ENCODE data around the gene RBM23.

Gene RBM23

GRCh38 chr14:22883173-22883976, 35.6 kb downstream of the RBM23 start, which contains the start of gene REM2:
REM2 (plus strand) TSS chr14:22883222; CDS start chr14:22883288, 66 bp downstream.
- in situ Hi-C loops (cut with MboI; ENCODE audit: low pct_unique_long_range_greater_than_20kb, low sequenced_read_pairs, unreplicated experiment), result no loop called here
- DNase-seq (ENCODE audit: low spot score), result no peak
- TF ChIP-seq, protein P1, sequence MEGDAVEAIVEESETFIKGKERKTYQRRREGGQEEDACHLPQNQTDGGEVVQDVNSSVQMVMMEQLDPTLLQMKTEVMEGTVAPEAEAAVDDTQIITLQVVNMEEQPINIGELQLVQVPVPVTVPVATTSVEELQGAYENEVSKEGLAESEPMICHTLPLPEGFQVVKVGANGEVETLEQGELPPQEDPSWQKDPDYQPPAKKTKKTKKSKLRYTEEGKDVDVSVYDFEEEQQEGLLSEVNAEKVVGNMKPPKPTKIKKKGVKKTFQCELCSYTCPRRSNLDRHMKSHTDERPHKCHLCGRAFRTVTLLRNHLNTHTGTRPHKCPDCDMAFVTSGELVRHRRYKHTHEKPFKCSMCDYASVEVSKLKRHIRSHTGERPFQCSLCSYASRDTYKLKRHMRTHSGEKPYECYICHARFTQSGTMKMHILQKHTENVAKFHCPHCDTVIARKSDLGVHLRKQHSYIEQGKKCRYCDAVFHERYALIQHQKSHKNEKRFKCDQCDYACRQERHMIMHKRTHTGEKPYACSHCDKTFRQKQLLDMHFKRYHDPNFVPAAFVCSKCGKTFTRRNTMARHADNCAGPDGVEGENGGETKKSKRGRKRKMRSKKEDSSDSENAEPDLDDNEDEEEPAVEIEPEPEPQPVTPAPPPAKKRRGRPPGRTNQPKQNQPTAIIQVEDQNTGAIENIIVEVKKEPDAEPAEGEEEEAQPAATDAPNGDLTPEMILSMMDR (IDR thresholded peaks at IDR 0.05; ENCODE audit: extremely low read depth, insufficient read depth, missing control alignments), result no peak

DNA sequence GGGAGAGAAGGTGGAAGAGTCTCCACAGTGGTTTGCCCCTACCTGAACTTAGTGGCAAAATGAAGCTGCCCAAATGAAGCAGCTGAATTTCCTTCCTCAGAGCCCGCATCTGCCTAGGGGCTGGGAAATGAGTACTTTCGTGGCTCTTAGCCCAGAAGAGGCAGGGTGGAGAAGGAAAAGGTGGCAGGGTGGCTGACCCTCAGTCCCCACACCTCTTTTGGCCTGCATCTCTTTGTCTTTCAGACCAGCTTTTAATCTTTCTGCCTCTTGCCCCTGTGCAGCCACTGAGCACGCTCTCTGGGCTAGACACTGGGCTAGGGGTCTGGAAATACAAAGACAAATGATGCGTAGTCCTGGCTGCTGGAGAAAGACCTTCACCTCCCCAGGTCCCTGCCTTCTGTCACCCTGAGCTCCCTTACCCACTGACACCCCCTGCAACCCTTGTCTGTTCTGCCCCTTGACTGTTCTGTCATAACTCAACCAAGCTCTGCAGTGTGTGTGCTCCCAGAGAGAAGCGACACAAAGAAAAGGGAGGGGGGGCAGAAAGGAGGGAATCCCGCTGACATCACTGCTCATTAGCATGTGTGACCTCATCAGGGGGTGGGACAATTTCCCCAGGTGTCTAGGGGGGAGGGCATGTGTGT, 36.3 kb downstream of the RBM23 start:
- no peak for DNase-seq (ENCODE audit: low spot score)
- in situ Hi-C loops (cut with MboI; ENCODE audit: low pct_unique_long_range_greater_than_20kb, low sequenced_read_pairs, unreplicated experiment), result no loop called here
- TF ChIP-seq, protein P1 (IDR thresholded peaks at IDR 0.05; ENCODE audit: extremely low read depth, insufficient read depth, missing control alignments), result no peak

GRCh38 chr14:22882064-22882463, 36.9 kb downstream of the RBM23 start:
- DNase-seq (ENCODE audit: low spot score), result no peak
- in situ Hi-C loops (cut with MboI; ENCODE audit: low pct_unique_long_range_greater_than_20kb, low sequenced_read_pairs, unreplicated experiment), result no loop called here
- TF ChIP-seq, protein P1 (IDR thresholded peaks at IDR 0.05; ENCODE audit: extremely low read depth, insufficient read depth, missing control alignments), result no peak

- TF ChIP-seq, protein P1 (IDR thresholded peaks at IDR 0.05; ENCODE audit: extremely low read depth, insufficient read depth, missing control alignments), result no peak
- DNase-seq (ENCODE audit: low spot score), result no peak
- in situ Hi-C loops (cut with MboI; ENCODE audit: low pct_unique_long_range_greater_than_20kb, low sequenced_read_pairs, unreplicated experiment), result no loop called here
Measured at GRCh38 chr14:22878271-22879246, 40.4 kb downstream of the RBM23 start.

GRCh38 chr14:22877000-22877501, 41.9 kb downstream of the RBM23 start:
- DNase-seq (ENCODE audit: low spot score), result no peak
- TF ChIP-seq, protein P1 (IDR thresholded peaks at IDR 0.05; ENCODE audit: extremely low read depth, insufficient read depth, missing control alignments), result no peak
- in situ Hi-C loops (cut with MboI; ENCODE audit: low pct_unique_long_range_greater_than_20kb, low sequenced_read_pairs, unreplicated experiment), result no loop called here

Data from GM13977 (cell line).